Fibroblast of gingiva (primary cell): ENCODE results near the gene EPB41L4A.

Source experiments
- DNase-seq: peaks from one replicate; pipeline ENCODE4 v3.0.0-alpha.2; 2011; ENCODE audit warnings: low read depth

The EPB41L4A gene

GRCh38 chr5:112113565-112113964 is 305.5 kb downstream of the EPB41L4A start:
- no peak for DNase-seq
